Skeletal muscle cell (primary cell): ENCODE data around the gene CD300LD.
"Not testable (repeated sequence)": the region's sequence is repeated elsewhere in the genome, so short reads cannot be mapped to it uniquely, and the experiment has no call there.

ENCODE experiments used
- DNase-seq: peaks from one replicate; pipeline ENCODE4 v3.0.0-alpha.2; 2010; ENCODE audit warnings: low read depth
- H3K4me3 ChIP-seq: 2 replicates; pipeline ENCODE4 v1.5.1; 2011; ENCODE audit warnings: low read depth, mild to moderate bottlenecking, control low read depth, low read length, moderate library complexity

CD300LD gene

DNA sequence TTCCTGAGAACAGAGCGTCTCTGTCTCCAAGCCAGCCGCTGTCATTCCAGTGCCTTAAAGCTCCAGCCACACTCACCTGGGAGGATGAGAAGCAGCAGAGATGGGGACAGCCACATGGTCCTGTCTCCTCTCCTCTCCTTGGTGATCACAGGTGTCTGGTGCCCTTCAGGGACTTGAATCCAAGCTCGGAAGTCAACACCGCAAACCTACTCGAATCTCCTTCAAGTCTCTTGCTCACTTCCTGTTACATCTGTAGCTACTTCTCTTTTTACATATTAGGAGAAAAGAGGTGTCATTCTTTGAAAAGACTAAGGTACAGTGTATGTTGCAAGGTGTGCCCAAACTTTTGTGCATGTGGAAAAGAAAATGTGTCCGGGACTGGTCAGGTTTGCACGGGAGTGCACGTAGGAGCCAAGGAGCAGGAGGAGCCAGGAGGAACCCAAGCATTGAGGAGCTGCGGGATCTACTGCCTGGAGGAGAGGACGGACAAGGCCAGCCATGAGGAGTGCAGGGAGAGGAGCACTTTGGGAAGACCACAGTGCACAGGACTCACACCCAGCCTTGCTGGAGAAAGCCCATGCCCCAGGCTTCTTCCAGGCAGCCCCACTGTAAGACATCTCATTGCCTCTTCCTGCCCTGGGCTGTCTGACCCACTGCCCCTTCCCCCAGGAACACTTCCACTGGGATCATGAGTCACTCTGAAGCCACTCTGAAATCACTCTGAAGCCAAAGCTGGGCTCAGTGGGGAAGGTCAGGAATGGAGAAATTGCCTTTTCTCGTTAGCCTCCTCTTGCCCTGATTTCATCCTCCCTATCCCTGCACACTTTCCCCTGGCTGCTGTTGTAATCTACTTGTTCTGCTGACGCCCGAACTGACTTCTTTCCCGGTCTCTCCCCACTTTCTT is at the start of gene CD300LD:
Gene CD300LD (minus strand): TSS at position 197 of the 904 bp plus-strand sequence. CDS start 81 bp downstream, at position 116.
- DNase-seq, result no peak
- H3K4me3 ChIP-seq, result no peak within 1 kb of the TSS

DNA sequence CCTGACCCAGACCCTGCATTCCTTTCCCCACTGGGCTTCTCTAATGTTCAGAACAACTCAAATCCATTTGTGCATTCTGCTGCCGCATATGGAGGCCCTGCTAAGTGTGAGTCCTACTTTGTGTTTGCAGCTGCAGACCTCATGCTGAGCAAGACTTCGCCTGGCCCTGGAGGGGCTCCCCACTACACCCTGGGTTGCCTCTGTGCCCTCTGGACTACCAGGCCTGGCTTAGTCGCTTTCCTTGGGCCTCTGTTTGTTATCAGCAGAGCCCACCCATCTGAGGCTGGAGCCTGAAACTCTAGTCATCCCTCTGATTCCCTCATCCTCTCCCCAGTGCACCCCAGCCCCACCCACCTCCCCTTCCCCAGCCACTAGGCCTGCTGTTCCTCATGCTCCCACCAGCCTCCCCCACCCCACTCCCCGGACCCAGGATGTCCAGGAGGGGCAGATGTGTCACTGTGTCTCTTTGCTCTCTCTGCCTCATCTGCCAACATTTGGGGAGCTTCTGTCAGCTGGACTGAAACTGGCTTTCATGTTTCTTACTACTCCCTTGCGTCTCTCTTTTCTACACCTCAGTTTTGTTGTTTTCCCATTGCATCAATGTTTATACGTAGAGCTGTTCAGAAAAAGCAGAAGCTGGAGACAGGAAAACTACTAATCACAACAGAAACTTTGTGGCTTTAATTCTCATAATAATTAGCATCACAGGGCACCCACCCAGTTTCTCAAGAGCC is 49.3 kb upstream of the CD300LD start:
- DNase-seq, result no peak
- no peak overlapping the region for H3K4me3 ChIP-seq

DNA sequence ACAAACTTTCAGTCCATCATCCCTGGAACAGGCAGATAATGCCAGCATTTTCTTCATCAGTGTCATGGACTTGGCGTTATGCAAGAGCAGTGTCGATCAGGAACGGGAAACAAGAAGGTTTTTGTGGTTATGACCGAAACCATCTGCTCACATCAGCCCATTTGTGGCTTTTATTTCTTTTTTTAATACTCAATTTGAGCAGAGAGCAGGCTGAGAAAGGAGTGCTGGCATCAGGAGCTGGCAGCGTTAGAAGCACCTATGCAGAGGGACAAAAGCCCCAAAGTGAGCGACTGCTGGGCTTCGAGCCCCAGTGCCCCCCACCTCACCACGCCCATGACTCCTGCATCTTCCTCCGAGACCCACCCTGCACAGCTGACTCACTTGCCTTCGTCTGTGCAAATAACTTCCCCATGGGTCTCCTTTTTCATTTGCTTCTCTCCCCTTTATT is 47.6 kb upstream of the CD300LD start:
- H3K4me3 ChIP-seq, result no peak overlapping the region
- no peak for DNase-seq

DNA sequence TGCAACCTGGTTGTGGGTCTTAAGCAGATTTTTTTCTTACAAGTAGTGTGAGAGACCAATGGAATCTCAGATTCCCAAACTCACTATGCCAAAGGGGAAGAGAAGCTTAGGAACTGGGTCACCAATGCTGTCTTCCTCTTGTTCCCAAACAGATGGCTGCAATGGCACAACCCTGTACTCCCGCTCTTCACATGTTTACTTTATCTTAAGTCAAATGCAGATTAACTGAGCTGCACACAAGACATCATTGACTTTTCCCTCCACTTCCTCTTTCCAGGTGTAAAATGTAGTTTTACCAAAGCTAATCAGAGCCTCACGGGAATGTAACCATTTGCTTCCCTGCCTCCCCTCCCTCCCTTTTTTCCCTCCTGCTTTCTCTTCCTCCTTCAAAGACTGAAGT is 45.8 kb upstream of the CD300LD start:
- H3K4me3 ChIP-seq, result no peak overlapping the region
- no peak for DNase-seq

DNA sequence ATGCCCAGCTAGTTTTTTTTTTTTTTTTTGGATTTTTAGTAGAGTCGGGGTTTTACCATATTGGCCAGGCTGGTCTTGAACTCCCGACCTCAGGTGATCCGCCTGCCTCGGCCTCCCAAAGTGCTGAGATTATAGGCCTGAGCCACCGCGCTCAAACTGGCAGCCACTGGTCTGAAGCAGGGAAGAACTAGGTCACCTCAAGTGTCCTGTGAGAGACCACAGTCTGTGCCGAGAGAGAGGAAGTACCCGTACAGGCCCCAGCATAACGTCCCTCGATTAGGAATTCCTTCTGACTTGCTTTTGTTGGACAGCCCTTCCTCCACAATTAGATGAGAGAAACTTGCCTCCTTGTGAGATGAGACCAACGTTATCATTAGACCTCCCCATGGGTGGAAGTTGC is 45.2 kb upstream of the CD300LD start:
- no peak for DNase-seq

DNA sequence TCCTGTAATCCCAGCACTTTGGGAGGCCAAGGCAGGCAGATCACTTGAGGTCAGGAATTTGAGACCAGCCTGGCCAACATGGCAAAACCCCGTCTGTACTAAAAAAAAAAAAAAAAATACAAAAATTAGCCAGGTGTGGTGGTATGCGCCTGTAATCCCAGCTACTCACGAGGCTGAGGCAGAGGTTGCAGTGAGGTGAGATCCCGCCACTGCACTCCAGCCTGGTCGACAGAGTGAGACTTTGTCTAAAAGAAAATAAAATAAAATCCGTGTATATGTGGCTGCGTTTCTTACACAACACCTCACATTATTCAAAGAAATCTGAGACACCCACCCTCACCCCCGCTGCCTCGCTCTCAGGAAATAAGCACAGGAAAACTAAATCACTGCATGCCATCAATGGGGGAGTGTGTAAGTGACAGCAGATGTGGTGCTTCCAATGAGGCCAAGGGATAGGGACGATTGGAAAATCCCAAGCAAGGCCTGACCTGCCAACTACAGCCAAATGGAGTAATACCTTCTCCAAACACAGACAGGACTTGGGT is 44.5 kb upstream of the CD300LD start:
- DNase-seq, H3K4me3 ChIP-seq: not testable (repeated sequence)

More for the DNA sequence above, 45.2 kb upstream of the CD300LD start:
- no peak overlapping the region for H3K4me3 ChIP-seq

DNA sequence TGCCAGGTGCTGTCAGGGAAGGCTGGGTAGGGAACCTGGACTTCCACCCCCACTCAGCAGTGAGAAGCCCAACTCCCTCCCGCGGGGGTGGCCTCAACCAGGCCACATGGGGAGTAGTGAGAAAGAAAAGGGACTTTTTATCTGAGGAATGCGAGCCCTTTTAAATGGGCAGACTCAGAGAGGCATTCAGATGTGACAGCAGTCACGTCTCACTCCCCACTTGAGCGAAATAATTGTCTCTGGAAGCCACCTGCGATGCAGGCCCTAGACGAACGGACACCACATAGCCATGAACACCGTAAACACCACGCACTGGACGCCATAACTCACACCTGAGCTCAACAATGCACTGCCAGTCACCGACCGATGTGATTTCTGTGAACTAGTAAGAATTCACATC is 43.3 kb upstream of the CD300LD start:
- DNase-seq, result no peak
- no peak overlapping the region for H3K4me3 ChIP-seq

DNA sequence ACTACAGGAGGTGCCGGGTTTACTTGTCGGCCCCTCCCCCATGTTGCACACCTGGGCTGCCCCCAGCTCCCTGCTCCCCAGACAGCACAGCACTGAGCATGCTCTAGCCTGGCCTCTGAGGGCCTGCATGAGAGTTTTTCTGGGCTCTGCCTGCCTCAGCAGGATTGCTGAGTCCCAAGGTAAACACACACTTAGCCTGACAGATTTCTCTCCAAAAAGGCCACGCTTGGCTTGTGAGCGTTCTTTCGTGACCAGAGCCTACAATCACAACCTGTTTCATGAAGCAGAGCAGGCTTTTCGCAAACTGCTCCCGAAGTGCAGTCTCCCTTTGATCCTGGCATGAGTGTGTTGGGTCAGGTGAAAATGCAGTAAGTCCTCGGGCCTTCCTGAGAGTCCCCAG is 41.2 kb upstream of the CD300LD start:
- no peak for DNase-seq
- no peak overlapping the region for H3K4me3 ChIP-seq

DNA sequence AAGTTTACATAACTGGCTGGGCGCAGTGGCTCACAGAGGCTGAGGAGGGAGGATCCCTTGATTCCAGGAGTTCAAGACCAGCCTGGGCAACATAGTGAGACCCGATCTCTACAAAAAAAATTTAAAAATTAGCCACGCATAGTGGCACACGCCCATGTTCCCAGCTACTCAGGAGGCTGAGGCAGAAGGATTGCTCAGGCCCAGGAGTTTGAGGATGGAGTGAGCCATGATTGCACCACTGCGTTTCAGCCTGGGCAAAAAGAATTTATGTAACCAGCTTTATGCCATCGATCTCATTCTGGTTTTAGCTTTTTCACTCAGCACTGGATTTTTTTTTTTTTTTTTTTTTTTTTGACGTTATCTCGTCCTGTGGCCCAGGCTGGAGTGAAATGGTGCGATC is 40.5 kb upstream of the CD300LD start:
- H3K4me3 ChIP-seq, result no peak overlapping the region
- DNase-seq, result no peak

DNA sequence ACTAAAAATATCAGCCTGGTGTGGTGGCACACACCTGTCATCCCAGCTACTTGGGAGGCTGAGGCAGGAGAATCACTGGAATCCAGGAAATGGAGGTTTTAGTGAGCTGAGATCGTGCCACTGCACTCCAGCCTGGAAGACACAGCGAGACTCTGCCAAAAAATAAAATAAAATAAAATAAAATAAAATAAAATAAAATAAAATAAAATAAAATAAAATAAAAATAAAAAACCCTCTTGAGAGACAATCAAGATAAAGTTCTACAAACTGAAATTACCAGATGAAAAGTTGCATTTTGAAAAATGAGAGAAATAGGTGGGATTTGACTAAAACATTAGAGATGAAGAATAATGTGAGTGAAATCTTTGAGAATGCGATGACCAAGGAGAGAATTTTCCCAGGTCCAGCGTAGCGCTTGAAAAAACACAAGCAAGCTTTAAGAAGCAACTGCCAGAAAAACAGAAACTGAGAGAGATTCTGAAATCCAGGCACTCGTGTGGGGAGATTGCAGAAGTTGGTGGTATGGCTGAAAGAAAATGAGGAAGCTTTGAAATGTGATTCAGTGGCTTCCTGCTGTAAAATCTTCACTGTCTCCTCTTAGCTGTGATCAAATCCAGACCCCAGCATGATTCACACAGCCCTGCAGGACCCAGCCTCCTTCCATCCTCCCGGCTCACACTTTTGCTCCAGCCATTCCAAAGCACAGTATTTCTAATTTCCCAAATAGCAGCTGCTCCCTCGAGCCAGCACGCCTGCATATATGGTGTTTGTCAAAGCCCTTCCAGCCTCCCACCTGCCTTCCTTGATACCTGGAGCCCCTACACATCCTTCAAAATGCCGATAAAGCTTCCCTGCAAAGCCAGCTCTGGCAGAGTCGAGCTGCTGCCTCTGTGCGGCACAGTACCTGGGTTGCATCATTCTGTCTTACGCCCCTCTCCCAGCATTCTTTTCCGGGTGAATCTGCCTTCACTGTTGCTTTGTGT is 39.7 kb upstream of the CD300LD start:
- no peak for DNase-seq
- no peak overlapping the region for H3K4me3 ChIP-seq

DNA sequence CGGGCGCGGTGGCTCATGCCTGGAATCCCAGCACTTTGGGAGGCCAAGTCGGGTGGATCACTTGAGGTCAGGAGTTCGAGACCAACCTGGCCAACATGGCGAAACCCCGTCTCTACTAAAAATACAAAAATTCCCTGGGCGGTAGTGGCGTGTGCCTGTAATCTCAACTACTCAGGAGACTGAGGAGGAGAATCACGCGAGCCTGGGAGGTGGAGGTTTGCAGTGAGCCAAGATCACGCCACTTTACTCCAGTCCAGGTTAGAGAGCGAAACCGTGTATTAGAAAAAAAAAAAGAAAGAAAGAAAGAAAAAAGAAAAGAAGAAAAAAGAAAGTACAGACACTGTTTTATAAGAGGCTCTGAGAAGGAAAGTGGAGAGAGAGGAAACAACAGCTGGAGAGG is 38.2 kb upstream of the CD300LD start:
- DNase-seq, H3K4me3 ChIP-seq: not testable (repeated sequence)

DNA sequence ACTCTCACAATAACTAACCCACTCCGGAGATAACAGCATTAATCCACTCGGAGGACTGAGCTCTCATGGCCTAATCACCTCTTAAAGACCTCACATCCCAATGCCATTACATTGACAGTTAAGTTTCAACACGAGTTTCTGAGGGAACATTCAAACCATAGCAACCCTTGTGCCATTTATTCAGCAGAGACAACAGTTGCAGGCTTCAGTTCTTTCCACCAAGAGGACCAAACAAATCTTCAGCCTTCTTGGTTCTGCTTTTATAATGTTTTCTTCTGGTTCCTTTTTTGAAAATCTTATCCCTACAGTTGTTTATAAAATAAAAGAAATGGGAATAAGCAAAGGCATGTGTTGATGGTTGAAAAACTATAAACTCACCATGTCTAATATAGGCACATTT is 33.6 kb upstream of the CD300LD start:
- DNase-seq, result no peak
- H3K4me3 ChIP-seq, result no peak overlapping the region

DNA sequence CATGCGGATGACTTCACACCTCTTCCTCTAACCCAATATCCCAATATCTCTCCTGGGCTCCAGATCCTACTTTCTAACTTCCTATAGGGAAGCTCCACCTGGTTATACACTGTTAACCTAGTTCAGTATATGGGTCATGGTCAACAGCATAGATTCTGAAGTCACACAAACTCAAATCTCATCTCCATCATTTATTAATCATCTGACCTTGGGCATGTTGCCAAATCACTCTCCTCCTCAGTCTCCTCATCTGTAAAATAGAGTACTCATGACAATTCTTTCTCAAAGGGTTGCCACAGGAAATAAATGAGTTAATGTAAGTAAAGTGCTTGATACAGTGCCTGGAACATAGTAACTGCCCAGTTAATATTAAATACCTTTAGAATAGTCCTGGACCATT is 32.0 kb upstream of the CD300LD start:
- no peak overlapping the region for H3K4me3 ChIP-seq
- DNase-seq, result no peak

DNA sequence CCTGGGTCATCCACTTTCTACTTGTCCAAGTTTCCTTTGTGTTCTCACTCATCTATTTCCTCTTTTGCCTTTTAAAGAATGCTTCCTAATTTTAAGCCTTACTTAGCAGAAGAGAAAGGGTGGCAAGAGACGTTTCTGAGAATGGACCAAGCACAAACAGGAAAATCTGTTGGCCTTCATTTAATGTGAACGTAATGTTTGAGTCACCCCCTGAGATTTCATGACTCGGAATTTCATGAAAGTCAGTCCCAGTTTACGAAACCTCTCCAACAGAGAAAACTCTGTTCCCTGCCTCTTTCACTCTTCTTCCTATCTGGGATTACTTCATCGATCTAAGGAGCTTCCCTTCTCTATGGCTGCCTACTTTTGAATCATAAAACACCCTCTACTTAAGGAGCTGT is 31.6 kb upstream of the CD300LD start, which contains the start of gene CD300E:
Gene CD300E (minus strand): TSS at position 46 of the 401 bp plus-strand sequence. CDS start 117 bp downstream, outside the sequence.
- DNase-seq, result no peak
- H3K4me3 ChIP-seq, result no peak within 1 kb of the TSS

DNA sequence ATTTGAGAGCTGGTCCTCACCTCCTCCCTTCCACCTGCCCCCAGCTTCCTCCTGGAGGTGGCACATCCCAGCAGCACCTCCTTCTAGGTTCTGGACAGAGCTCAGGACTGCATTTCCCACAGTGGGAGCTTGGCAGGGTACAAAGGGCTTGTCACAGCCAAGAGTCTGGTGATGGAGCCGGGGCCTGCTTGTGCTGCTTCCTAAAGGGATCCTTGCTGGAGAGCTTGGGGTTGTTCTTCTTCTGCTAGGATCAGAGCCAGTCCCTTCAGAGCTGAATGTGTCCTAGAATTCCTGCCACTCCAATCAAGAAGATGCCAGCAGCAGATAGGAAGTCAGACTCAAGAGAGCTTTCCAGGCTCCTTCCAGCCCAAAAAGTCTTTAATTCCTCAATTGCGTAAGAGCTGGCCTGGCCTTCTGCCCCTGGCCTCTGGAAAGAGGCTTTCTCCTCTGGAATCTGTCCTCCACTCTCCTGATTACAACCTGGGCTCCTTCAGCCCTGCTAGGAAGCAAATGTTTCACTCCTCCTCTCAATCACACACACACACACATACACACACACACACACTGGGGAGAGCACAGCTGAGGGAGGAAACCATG is 27.1 kb upstream of the CD300LD start:
- no peak for DNase-seq

DNA sequence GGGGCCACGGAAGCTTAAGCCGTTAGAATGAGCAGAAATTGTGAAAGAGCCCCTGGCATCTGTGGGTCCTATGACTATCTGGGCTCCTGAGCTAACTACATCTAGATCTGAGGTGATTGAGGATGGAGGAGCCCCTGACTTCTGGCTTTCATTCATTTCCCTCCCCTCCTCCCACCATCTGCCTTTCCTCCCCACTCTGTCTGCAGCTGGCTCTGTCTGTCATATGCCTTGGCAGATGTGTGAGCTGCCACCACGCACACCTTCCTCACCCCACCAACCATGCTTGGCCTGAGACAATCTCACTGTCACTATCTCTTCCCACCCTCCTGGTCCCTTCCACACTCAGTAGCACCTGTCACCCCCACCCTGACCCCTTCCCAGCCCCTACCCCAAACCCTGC is 26.4 kb upstream of the CD300LD start:
- no peak for DNase-seq
- no peak overlapping the region for H3K4me3 ChIP-seq

More for the DNA sequence above, 27.1 kb upstream of the CD300LD start:
- no peak overlapping the region for H3K4me3 ChIP-seq

DNA sequence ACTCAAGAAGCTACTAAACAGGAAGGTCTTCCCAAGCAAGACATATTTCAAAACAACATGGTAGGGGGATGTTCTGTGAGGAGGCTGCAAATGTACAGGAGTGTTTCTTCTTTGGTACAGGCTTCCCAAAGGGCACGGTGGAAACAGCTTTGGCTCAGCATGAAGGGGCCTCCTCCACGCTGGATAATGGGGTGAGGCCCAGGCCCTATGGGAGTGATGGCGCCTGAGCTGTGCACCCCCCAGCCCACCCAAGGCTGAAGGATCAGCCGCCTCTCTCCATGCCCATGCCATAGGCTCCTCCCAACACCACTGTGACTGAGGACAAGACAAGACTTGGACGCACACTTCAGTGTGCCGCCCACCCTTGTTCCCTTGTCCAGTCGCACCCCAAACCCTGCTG is 24.6 kb upstream of the CD300LD start:
- DNase-seq, result no peak

DNA sequence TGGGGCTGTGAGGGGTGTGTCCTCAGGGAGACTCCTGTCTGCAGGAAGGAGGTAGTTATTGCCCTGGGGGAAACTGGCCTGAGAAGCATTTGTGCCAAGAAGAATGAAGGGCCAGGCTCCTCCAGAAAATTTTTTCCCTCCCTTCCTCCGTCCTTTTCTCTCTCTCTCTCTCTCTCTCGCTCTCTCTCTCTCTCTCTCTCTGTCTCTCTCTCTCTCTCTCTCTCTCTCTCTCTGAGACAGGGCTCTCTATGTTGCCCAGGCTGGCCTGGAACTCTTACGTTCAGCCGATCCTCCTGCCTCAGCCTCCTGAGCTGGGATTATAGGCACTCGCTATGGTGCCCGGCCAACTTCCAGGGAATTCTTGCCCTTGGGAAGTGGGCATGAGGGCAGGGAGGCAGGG is 20.0 kb upstream of the CD300LD start:
- H3K4me3 ChIP-seq, result no peak overlapping the region
- no peak for DNase-seq

More for the DNA sequence above, 24.6 kb upstream of the CD300LD start:
- H3K4me3 ChIP-seq, result no peak overlapping the region

DNA sequence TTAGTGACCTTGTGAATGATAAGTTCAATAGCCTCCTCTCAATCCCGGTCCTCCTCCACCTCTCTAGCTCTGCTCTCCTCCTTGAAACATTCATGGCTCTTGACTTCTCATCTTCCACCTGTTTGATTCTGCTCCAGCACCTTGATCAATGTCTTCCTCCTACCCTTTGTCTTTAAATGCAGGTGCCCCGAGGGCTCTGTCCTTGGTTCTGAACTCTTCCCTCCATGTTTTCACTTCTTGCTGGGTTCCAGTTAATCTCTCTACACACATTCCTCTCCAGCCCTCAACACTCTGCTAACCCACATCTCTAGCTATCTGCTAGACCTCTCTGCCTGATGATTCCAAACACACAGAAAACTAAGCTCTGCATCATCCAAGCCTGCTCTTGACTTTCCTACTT is 18.0 kb upstream of the CD300LD start:
- no peak for DNase-seq
- no peak overlapping the region for H3K4me3 ChIP-seq
